Measurements from ENCODE around the gene KLHL17.
"Not testable (repeated sequence)": the region's sequence is repeated elsewhere in the genome, so short reads cannot be mapped to it uniquely, and the experiment has no call there.

Gene KLHL17

DNA sequence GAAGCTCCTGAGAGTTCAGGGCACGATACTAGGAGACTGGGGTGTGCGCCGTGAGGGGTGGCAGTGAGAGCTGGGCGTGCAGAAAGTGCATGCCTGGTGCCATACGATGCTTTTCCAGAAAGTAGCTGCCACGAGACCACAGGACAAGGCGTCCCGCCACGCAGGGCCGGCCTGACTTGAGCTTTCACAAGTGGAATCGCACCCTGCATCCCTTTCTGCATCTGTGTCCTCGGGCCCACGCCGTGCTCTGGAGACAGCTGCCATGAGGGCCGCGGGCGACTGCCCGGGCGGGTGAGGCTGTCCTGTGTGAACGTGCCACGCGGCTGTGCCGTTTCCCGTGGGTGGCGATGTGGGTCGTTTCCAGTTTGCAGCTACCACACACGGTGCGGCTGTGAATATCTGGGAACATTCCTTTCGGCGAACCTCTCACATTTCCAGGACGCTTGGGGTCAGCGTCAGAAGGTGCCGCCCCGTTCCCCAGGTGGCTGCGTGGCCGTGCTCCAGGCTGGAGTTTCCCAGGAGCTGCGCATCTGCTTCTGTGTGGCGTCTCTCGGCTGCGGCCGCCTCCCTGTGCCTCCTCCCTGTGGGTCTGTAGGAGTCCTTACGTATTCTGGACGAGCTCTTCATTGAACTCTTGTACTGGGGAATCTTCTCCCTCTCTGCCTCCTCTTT, 22.5 kb downstream of the KLHL17 start:
- no peak for DNase-seq

DNA sequence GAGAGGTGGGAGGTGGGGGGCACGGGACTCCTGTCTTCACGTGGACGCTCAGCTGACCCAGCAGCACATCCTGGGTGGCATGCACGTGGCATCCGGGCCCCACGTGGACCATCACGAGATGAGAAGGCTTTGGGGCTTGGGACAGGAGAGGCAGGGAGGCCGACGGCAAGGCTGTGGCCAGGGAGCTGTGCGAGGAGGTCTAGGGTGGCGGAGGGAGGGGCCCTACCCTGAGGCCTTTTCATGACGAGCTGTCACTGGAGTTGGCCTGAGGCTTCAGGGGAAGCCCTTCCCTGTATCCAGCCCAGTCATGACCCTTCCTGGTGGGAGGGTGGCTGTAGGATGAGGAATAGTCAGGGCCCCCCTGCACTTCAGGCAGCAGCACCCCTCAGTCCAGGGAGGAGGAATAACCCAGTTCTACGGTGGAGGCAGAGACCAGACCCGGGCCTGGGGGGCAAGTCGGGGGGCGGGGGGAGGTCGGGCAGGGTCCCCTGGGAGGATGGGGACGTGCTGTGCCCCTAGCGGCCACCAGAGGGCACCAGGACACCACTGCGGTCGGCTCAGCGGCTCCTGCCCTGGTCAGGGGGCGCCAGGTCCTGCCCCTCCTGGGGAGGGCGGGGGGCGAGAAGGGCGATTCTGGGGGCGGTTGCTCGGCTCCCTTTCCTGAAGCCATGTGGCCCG, 23.6 kb downstream of the KLHL17 start:
- no peak for DNase-seq

DNA sequence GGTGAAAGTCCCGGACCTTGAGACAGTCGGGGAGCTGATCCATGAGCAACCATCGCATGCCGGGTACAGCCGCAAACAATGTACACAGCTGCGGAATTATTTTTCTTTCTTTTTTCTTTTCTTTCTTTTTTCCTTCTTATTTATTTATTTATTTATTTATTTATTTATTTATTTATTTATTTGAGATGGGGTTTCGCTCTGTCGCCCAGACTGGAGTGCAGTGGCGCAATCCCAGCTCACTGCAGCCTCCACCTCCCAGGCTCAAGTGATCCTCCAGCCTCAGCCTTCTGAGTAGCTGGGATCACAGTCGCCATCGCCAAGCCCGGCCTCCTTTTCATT, 24.1 kb downstream of the KLHL17 start:
- DNase-seq = no peak

DNA sequence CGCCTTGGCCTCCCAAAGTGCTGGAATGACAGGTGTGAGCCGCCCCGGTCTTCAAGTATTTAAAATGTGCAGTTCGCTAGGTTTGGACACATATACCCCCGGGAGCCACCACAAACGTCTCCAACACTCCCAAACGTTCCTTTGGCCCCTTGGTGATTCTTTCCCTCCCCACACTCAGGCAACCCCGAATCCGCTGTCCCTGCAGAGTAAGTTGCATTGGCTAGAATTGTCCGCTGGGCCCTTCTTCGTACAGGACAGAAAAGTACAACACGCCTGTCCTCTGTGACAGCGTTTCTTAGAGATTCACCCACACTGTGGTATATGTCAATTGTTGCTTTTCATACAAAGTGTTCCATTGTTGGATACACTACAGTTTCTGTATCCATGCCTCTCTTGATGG, 24.7 kb downstream of the KLHL17 start:
- DNase-seq = no peak

GRCh38 chr1:988061-988460, 27.7 kb downstream of the KLHL17 start:
- not testable (repeated sequence) for DNase-seq

DNA sequence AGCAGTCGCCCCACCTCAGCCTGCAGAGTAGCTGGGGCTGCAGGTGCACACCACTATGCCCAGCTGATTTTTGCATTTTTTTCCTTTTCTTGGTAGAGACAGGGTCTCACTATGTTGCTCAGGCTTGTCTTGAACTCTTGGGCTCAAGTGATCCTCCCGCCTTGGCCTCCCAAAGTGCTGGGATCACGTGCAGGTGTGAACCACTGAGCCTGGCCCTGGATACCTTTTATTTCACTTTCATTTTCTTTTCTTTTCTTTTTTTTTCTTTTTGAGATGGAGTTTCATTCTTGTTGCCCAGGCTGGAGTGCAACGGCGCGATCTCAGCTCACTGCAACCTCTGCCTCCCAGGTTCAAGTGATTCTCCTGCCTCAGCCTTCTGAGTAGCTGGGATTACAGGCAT, 30.9 kb downstream of the KLHL17 start:
- not testable (repeated sequence) for DNase-seq

DNA sequence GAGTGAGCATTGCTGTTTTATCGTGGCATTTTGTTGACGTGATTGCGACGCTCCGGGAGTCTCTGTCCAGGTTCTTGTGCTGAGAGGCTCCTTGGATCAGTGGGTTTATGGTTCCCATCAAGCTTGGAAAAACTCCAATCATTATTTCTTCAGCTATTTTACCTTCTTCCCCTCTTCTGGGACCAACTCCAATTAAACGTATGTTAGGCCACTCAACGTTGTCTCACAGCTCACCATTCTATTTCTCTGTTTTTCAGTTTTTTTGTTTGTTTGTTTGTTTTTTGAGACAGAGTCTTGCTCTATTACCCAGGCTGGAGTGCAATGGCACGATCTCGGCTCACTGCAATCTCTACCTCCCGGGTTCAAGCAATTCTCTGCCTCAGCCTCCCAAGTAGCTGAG, 31.5 kb downstream of the KLHL17 start:
- no peak for DNase-seq

DNA sequence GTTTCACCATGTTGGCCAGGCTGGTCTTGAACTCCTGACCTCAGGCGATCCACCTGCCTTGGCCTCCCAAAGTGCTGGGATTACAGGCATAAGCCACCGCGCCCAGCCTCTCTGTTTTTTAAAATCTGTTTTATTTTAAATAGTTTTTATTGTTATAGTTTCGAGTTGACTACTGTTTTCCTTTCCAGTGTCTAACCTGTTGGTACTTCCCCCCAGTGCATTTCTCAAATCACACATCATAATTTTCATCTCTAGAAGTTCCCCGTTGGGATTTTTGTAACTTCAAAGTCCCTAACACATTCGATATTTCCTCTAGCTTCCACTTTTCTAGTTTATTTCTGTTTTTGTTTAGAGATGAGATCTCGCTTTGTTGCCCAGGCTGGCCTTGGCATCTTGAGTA, 32.0 kb downstream of the KLHL17 start:
- DNase-seq = no peak

DNA sequence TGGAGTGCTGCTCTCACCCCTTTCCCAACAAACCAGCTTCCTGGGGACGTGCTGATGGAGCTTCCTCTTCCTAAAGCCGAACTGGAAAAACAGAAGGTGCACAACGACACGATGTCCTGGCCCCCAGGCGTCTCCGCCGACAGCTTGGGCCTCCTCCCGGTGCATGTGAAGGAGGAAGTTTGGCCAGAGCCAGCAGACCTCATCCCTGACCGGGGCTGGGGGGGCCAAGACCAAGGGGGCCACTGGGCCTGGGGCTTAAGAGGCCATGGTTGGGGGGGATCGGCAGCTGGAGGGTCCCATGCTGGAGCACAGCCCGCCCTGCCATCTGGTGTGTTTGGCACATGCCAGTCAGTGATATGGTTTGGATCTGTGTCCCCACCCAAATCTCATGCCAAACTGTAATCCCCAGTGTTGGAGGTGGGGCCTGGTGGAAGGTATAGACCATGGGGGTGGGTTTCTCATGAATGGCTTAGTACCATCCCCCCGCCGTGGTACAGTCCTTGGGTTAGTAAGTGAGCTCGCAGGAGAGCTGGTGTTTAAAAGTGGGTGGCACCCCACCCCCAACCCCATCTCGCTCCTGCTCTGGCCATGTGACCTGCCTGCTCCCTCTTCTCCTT, 33.1 kb downstream of the KLHL17 start:
- DNase-seq = no peak

GRCh38 chr1:994546-994945, 34.2 kb downstream of the KLHL17 start:
- DNase-seq = not testable (repeated sequence)

DNA sequence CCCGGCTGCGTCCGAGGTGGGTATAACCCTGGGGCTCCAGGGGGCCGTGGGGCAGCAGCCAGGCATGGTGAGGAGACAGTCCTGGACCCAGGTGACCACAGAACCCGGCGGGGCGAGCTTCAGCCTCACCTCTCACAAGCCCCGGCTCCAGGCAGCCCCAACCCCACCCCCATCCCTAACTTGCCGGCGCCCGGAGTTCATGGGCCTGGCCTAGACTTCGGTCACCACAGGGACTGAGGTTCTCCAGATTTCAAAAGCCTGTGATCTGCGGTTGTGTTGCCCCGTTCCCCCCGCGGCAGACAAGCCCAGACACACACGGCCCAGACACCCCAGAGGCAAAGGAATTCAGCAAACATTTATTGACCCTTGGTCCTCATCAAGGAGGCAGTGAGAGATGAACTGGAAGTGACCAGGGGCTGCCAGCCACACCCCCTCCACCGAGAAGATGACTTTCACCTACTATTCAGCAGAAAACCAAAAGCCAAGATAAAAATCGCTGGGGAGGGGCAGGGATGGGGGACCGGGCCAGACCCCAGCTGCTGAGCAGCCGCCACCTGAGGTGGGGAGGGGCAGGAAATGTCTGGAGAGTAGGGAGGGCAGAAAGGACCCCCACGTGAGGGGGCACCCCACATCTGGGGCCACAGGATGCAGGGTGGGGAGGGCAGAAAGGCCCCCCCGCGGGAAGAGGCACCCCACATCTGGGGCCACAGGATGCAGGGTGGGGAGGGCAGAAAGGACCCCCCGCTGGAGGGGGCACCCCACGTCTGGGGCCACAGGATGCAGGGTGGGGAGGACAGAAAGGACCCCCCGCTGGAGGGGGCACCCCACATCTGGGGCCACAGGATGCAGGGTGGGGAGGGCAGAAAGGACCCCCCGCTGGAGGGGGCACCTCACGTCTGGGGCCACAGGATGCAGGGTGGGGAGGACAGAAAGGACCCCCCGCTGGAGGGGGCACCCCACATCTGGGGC, 35.6 kb downstream of the KLHL17 start:
- no peak for DNase-seq

- DNase-seq = no peak
Observed at GRCh38 chr1:996851-997712, 36.7 kb downstream of the KLHL17 start.

DNA sequence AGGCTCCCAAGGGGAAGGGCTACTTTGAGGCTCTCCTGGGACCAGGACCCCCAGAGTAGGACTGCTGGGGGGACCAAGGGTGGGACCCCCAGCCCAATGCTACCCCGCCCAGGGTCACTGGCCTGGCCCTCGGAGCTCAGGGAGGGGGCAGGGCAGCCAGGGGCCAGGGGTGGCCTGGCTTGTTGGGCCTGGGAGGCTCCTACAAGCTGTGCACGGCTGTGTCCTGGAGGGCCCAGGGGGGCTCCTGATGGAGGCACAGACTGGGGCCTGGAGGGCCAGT, 37.3 kb downstream of the KLHL17 start:
- no peak for DNase-seq

- DNase-seq = peak; percentile 15
Observed at GRCh38 chr1:997993-998744, 37.8 kb downstream of the KLHL17 start.

DNA sequence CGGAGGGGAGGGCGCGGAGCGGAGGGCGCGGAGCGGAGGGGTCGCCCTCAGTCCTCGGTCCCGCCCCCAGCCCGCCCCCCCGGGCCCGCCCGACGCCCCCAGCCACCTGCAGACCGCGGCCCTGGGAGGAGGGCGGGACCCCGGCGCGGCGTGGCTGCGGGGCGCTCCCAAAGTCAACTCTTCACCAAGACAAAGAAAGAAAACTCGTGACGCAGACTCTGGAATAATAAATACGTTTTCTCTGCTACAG, 38.3 kb downstream of the KLHL17 start:
- DNase-seq = no peak

DNA sequence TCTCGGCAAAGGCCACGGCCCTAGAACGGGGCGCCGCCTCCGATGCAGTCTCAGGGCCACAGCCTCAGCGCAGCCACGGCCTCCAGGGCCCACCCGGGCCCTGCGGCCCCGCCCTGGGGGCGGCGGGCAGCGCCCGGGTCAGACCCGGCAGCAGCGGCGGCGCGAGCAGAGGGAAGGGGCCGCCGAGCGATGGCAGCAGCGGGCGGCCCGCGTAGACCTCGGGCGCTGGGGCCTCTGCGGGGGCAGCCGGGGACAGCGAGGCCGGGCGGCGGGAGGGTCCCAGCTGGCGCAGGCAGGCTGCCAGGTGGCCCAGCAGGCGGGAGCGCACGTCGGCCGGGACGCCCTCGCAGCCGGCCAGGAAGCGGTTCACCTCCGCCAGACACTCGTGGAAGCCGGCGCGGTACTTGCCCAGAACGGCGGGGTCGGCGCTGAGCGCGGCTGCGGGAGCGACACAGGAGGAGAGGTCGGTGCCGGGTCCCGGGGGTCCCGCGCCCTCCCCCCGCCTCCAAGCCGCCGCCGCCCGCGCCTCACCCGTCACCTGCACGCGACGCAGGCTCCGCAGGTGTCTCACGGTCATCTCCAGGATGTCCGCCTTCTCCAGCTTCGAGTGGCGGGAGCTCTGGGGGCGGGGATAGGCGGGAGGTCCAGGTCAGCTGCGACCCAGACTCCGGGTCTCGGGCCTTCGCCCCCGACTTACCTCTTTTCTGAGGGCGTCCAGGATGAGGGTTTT, 38.8 kb downstream of the KLHL17 start:
- DNase-seq = peak; percentile 19

DNA sequence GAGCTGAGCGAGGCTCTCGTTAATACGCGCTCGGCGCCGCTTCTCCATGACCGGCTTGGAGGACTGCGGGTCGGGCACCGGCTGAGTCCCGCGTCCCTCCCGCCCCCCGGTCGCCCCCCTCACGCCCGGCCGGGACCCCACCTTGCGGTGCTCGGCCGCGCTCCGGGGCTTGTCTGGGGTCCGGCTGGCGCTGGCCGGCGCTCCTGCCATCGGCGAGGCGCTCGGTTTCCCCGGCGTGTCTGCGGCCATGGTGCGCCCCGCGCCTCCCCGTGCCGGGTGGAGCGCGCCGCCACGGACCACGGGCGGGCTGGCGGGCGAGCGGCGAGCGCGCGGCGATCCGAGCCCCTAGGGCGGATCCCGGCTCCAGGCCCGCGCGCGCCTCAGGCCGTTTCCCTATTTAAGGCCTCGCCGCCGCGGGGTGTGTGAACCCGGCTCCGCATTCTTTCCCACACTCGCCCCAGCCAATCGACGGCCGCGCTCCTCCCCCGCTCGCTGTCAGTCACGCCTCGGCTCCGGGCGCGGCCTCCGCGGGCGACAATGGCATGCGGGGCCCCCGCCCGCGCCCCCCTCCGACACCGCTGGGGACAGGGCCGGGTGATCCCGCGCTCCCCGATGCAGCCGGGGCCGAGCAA, 39.5 kb downstream of the KLHL17 start, which contains the start of gene HES4:
Gene HES4, minus strand, starts transcription at position 373 of the 632 bp plus-strand sequence. Its CDS starts 124 bp downstream, at position 249.
- peak; percentile 92 for DNase-seq

GRCh38 chr1:1000357-1001056, 40.1 kb downstream of the KLHL17 start:
- peak; percentile 83 for DNase-seq

GRCh38 chr1:1001057-1001783, 40.8 kb downstream of the KLHL17 start:
- peak; percentile 17 for DNase-seq

All from fibroblast of skin of right quadriceps (primary cell).